ENCODE data around the gene DDX47.

DDX47 gene

DNA sequence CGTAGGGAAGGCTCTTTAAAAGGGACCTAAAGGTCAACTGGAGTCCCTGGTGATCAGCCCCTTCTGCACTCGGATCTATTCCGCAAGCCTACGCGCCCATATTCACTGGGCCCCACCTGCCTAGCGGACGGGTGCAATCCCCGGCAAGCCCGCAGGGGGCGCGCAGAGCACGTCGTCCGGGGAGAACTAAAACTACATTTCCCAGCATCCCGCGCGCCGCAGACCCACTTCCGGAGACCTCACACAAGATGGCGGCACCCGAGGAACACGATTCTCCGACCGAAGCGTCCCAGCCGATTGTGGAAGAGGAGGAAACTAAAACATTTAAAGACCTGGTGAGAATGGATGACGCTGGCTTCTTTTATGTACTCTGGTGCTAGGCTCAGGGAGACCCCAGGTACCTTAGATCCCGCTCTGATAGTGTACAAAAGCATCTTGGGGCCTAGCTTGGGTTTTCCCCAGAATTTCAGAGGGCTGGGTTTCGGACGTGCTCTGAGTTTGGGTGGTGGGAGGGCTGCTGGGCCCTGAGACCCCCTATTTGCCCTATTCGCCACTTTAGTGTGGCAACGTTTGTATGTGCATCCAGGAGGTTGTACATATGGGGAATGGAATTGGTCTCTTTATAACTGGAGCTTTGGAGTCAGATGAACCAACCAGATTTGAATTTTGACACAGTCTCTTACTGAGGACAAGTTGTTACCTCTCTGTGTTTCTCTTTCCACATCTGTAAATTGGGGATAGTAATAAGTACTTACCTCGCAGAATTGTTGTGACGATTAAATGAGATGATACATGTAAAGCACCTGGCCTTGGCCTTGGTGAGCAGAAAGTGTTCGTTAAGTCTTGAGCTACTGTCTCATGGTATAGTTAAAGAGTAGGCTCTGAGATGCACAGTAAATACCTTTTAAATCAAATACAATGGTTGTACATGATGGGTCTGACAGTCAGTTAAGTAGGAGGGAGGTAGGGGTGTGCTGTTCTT is at the start of gene DDX47:
Gene DDX47 (plus strand): TSS at position 227 of the 982 bp plus-strand sequence. CDS start 22 bp downstream, at position 249.
- peak; percentile 95 for DNase-seq

DNA sequence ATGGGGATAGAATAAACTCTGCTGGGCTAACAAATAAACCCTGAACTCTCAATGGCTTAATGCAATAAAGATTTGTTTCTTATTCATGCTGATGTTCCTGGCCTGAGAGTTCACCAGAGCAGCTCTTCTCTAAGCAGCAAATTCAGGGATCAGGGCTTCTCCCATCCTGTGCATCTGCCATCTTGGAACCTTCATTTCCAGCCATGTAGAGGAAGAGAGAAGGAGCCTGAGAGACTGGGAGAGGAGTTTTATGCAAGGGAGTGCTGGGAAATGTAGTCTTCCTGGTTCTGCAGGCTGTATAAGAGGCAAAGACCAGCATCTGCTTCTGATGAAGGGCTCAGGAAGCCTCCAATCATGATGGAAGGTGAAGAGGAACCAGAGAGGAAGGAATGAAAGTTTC is 48.3 kb upstream of the DDX47 start:
- no peak for DNase-seq

- DNase-seq = no peak
Measured at GRCh38 chr12:12770262-12770661, 42.9 kb upstream of the DDX47 start.

DNA sequence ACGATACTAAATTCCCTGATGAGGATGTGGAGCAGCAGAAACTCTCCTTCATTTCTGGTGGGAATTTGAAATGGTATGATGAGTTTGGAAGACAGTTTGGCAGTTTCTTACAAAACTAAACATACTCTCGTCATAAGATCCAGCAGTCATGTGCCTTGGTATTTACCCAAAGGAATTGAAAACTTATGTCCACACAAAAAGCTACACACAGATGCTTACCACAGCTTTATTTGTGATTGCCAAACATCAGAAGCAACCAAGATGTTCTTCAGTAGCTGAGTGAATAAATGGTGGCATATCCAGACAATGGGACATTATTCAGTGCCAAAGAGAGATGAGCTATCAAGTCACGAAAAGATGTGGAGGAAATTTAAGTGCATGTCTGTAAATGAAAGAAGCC is 38.4 kb upstream of the DDX47 start:
- DNase-seq = no peak

DNA sequence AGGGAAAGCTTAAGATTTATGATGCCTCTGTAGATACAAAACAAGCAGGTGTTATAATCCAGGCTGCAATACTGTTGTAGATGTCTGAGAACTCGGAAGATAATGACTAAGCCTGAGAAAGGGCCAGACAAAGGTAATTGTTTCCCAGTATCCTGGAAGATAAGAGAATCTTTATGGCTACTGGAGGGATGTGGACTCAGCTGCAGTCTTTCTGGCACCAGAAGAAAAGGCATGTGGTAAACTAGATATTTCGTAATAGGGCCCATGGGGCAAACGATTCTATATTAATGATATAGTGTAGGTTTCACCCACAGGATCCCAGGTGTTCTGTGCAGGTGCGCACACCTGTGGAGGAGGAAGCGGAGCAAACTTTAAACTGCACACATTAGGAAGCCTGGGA is 36.9 kb upstream of the DDX47 start:
- no peak for DNase-seq

- DNase-seq = no peak
Measured at GRCh38 chr12:12777092-12777491, 36.1 kb upstream of the DDX47 start.

DNA sequence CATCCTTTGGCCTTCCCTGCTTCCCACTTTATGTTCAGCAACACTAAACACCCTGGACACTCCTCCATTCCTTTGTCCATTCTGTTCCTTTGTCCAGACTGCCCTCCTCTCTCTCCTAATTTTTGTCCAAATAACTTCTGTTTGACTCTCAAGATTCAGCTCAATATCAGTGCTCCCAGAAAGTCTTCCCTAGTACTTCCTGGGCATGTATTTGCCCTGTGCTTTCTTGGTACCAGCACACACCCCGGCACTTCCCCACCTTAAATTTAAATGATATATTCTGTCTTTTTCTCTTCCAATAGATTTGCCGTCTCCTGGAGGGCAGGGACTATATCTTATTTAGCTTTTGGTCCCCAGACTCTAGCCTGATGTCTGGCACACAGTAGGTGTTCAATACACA is 34.1 kb upstream of the DDX47 start:
- no peak for DNase-seq

DNA sequence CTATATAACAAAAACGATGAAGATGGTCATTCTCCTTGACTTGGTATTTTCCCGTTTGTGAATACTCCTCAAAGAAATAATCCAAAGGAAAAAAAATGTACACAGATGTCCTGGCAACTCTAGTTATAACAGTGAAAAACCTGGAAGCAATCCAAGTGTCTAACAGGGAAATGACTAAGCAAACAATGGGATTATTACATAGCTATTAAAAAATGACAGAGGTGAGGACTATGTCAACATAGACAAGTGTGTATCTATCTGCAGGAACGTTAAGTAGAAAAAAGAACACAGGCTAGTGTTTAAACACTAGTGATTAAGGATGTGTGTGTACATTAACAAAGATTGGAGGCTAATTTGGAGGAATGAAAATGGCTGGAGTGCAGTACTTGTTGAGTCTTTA is 33.6 kb upstream of the DDX47 start:
- no peak for DNase-seq

DNA sequence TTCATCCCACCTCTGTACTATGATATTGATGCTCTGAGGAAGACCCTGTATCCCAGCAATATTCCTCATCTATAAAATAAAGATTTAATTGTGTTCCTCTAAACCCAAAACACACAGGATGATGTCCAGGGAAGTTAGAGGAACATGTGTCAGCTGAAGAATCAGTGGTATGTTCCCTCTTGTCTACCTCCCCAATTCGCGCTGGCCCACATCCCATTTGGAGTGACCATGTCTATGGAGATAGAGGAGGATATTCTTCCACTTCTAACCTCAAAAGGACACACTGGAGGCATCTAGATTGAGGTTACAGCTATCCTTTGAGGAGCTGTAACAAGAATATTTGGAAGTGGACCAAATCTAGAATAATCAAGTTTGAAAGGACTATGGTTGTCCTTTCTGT is 29.0 kb upstream of the DDX47 start:
- no peak for DNase-seq

DNA sequence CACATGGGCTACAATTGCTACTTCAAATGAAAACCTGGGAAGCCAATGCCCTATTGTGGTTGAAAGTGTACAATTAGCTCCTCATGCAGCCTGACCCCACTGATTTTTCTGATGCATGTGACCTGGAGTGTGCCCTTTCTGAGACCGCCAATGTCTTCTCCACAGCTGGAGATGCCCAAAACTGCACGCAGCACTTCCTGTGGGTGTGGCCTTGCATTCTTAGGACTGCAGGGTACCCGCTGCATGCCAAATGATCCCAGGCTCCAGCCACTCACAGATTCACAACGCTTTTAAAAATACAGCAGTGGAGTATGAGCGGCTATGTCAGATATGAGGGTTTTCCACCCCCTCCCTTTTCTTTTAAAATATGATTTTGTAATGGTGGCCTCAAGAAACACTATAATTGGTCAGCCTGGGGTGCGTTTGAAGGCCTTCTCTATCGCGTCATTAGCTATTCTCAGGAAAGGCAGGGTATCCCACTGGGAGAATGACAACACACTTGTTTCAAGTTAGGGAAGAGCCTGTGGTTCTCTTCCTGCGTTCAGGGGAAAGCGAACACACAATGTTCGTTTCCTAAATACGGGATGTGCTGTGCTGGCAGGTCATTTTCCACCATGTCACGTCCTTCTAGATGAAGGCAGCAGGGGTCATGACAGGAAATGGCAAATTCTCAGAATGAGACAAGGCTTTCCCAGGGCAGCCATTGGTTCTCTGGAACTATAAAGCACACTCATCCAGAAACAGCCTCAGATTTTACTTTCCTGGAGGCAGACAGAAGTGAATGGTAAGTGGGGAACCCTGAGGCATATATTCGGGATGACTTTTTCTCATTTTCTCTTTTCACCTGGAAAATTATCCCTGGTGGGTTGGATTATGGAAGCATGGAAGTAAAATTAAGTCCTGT is 28.0 kb upstream of the DDX47 start, which contains the start of gene APOLD1:
Gene APOLD1 (plus strand): TSS at position 749 of the 904 bp plus-strand sequence. CDS start 33 bp downstream, at position 782.
- no peak for DNase-seq

GRCh38 chr12:12786351-12786705 is 26.8 kb upstream of the DDX47 start:
- no peak for DNase-seq

DNA sequence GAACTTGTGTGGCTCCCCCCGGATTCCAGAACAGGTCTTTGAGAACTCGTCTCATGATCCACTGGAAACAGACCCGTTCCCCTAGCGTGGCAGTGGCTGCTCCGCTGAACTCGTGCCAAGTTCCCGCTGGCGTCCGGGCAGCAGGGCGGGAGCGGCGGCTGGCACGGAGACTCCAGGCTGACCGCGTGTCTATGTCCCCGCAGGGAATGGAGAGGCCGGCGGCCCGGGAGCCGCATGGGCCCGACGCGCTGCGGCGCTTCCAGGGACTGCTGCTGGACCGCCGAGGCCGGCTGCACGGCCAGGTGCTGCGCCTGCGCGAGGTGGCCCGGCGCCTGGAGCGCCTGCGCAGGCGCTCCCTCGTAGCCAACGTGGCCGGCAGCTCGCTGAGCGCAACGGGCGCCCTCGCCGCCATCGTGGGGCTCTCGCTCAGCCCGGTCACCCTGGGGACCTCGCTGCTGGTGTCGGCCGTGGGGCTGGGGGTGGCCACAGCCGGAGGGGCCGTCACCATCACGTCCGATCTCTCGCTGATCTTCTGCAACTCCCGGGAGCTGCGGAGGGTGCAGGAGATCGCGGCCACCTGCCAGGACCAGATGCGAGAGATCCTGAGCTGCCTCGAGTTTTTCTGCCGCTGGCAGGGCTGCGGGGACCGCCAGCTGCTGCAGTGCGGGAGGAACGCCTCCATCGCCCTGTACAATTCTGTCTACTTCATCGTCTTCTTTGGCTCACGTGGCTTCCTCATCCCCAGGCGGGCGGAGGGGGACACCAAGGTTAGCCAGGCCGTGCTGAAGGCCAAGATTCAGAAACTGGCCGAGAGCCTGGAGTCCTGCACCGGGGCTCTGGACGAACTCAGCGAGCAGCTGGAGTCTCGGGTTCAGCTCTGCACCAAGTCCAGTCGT is 26.2 kb upstream of the DDX47 start:
- DNase-seq = peak; percentile 81

- DNase-seq = no peak
Measured at GRCh38 chr12:12788131-12788530, 25.0 kb upstream of the DDX47 start.

DNA sequence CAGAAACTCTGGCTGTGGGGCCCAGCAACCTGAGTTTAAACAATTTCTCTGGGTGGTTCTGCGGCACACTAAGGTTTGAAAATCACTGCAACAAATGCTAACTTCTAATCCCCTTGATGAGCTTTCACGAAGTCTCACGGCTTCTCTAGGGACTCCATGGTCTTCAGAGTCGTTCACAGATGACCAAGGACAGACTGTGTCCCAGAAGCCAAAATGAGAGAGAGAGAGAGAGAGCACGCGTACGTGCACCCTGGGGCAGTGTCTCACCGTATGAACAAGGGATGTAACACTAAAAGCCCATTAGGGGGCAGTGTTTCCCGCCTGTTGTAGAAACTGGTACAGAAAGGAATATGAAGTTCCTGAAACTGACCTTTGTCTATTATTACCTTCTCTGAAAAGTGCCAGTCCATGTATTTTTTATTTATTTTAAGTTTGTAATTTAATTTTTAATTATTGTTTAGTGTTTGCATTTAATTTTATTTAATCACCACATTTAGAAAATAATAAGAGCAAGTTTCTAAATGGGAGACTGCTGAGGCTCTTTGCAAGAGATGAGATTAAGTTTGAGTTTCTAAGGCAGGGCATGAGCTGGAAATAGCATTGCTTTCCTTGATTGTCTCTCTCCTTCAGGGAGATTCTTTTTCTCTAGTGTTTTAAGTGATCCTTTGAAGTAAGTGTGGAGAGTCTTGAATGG is 24.3 kb upstream of the DDX47 start:
- peak; percentile 78 for DNase-seq

DNA sequence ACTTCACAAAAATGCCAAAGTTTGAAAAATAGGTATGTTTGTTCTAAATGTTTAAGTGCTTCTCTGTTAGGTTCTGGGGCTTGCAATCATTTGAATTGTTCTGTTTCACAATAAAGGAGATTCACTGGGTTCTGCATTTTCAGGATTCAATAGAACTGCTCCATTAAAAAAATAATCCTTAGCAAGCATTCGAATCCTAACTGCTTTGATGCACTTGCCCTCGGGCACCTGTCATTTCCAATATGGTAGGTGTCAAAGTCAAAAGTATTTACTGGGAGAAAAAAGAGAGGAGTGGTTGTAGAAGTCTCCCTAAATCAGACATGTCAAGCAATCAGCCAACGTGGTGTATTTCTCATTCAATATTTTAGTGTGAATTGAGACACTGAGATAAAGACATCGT is 22.2 kb upstream of the DDX47 start:
- no peak for DNase-seq

DNA sequence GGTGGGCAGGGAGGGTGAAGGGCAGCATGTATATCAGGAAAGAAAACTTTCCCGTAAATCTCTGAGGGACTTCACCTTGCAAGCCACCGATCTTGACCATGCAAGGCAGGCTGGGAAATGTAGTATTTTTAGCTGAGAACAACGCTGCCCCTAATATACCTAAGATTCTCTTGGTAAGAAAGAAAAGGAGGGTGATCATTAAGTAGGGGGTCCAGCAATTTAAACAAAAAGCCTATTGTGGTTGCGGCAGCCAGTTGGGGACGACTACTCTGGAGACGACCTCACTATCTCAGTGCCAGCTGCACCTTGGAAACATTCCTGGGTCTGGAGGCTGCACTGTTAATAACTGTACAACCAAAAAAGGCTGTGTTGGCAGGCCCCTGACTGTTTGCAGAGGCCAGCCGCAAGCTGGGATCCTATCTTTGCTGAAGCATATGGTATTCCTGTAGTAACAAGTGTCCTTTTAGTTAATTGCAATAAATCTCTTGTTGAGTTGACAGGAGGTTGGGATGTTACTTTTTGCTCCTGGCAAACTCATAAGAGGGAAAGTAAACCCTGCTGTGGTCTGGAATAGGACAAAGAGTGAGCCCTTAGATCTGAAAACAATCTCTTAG is 21.3 kb upstream of the DDX47 start:
- no peak for DNase-seq

DNA sequence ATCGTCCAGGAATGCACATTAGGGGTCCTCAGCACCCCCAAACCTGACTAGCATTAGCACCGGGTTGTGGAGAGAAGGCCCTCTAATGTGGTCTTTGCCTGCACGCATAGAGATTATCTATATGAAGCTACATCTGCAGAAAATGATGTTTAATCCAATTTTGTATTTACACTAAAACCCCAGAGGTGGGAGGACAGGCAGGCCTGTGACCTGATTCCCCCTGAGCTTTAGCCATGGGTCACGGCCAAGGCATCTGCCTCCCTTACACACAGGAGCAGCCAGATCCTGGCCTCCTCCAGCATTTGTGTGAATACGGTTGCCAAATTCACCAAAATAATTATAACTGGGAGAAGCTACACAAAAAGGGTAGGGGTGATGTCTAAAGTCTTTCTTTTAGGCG is 20.7 kb upstream of the DDX47 start:
- no peak for DNase-seq

GRCh38 chr12:12794686-12795085 is 18.5 kb upstream of the DDX47 start:
- no peak for DNase-seq

DNA sequence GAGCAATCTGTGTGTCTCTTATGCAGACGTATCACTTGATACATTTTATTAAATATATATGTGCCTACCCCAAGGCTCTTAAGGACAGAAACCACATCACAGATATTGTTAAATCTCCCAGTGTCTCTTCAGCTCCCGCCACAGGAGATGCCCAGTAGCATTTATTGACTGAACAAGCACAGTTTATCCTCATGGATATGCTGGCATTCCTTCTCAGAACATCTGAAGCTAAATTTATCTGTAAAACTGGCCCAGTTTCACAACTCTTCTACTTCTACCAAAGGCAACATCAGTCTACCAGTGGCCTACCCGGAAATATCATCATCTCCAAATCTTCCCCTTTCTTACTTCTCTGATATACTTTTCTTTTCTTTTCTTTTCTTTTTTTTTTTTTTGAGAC is 17.0 kb upstream of the DDX47 start:
- no peak for DNase-seq

GRCh38 chr12:12796928-12797793 is 16.0 kb upstream of the DDX47 start:
- DNase-seq = no peak

DNA sequence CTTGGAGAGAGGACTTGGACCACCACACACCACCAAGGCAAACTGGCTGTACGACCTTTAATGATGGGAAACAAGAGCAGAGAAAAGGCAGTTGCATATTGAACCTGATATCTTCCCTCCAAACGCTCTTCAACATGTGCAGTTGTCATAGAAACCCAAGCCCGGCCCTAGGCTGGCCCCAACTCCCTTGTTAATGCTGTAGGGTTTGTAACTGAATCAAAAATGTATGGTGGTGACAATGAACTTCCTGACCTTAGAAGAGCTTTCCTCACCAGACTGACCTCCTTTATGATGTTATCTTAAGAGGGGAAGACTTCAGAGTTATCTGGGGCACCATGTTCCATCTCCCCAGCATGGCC is 15.4 kb upstream of the DDX47 start:
- no peak for DNase-seq
